GM19099 (cell line): ENCODE data around the gene SRPK1.

ENCODE experiments used
- POLR2A ChIP-seq: IDR thresholded peaks from 3 replicates; pipeline ENCODE4 v1.6.1; 2011; ENCODE audit warnings: low read depth; ENCODE audit not compliant: insufficient read length; ENCODE audit errors: extremely low read depth

Gene SRPK1

GRCh38 chr6:35905141-35905785, 15.6 kb downstream of the SRPK1 start:
- no peak for TF ChIP-seq POLR2A

- no peak for TF ChIP-seq POLR2A
Observed at GRCh38 chr6:35903679-35904078, 17.2 kb downstream of the SRPK1 start.

GRCh38 chr6:35900448-35900847, 20.4 kb downstream of the SRPK1 start:
- no peak for TF ChIP-seq POLR2A

DNA sequence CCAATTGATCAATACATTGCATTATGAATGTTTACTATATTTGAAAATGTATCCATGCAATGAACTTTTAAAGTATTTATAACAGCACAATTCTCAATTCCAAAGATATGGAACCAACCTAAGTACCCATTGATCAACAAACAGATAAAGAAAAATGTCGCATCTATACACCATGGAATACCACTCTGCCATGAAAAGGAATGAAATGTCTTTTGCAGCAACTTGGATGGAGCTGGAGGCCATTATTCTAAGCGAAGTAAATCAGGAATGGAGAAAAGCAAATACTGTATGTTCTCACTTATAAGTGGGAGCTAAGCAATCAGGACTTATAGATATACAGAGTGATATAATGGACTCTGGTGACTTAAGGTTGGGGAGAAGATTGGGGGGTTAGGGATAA, 22.9 kb downstream of the SRPK1 start:
- TF ChIP-seq POLR2A, result no peak

GRCh38 chr6:35897486-35897885, 23.4 kb downstream of the SRPK1 start:
- no peak for TF ChIP-seq POLR2A

DNA sequence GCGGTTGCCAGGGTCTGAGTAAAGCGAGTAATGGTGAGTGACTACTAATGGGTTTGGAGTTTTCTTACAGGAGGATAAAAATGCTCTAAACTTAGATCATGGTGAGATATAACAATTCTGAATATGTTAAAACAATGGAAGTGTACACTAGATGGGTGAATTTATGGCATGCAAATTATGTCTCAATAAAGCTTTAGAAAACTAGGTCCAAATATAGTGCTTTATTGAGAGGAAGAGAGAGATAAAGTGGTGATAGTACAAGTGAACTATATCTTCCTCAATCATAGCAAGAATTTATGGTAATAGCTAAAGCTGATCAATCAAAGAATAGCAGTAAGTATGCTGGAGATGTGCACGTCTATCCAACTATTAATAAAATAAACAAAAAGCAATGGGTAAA, 23.9 kb downstream of the SRPK1 start:
- no peak for TF ChIP-seq POLR2A

DNA sequence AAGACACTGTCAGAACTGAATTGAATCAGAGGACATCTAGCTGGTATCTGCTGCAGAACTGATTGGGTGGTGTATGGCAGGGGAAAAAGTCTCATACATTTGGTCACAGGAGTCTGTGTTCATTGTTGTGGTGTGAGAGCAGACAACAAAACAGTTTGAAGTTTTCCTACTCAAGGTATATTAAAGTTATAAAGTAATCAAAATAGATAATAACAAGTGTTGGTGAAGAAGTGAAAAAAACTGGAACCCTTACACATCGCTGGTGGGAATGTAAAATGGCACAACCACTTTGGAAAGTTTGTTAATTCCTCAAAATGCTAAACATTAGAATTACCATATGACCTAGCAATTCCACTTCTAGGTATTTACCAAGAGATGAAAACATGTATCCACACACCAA, 24.7 kb downstream of the SRPK1 start:
- TF ChIP-seq POLR2A, result no peak

DNA sequence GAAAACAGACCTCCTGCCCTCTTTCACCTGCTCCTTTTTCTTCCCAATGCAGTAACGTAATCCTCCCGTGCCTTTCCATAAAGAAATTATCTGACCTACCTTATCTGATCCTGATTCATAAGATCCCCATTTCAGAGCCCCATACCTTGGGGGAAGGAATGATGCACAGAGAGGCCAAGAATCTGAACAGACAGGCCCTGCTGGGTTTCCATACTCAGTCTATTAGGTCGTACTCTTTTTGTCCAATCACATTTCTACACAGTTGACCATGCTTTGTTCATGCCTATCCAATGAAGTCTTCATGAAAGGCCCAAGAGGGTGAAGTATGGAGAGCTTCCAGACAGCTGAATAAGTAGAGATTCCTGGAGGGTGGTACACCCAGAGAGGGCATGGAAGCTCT, 25.3 kb downstream of the SRPK1 start:
- TF ChIP-seq POLR2A, result no peak

DNA sequence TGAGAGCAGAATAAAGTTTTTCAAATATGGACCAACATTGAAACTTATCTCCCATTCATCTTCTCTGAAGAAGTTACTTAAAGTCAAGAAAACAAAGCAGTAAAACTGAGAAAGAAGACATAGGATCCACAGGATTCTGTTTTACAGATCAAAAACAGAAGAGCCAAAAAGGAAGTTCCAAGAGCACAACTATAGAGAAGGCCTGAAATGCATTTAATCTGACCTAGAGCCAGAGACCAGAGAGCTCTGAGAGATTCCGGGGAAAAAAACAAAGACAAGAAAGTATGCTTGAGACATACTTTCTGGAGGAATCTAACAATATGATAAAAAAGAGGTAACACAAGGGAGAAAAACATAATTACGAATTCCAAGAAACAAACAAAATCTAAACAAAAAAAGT, 26.1 kb downstream of the SRPK1 start:
- TF ChIP-seq POLR2A, result no peak

- no peak for TF ChIP-seq POLR2A
Observed at GRCh38 chr6:35893246-35893645, 27.7 kb downstream of the SRPK1 start.

GRCh38 chr6:35892482-35892881, 28.4 kb downstream of the SRPK1 start:
- TF ChIP-seq POLR2A, result no peak

DNA sequence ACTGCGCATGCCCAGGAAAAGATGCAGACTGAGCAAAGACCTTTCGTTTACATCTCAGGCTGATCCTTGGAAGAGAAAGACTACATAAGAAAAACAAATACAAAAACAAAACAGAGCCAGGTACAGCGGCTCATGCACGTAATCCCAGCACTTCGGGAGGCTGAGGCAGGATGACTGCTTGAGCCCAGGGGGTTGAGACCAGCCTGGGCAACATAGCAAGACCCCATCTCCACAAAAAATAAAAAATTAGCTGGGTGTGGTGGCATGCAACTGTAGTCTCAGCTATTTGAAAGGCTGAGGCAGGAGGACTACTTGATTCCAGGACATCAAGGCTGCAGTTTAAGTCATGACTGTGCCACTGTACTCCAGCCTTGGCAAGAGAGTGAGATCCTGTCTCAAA, 41.7 kb downstream of the SRPK1 start:
- no peak for TF ChIP-seq POLR2A

DNA sequence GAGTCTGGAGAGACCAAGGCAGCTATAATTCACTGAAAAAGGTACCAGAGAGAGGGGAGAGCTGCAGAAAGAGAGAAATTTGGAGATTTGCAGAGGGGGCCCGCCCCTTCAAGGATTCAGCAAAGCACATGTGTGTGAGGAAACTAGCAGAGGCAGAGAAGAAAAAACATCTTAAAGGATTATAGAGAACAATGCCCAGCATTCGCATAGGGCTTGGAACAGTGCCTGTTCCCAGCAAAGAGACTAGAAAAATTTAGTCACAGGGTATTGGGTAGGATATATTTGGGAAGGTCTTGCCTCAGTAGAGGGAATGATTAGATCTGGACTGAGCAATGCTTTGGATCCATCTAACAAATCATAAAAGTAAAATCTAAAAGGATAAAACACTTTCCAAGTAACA, 44.0 kb downstream of the SRPK1 start:
- TF ChIP-seq POLR2A, result no peak

DNA sequence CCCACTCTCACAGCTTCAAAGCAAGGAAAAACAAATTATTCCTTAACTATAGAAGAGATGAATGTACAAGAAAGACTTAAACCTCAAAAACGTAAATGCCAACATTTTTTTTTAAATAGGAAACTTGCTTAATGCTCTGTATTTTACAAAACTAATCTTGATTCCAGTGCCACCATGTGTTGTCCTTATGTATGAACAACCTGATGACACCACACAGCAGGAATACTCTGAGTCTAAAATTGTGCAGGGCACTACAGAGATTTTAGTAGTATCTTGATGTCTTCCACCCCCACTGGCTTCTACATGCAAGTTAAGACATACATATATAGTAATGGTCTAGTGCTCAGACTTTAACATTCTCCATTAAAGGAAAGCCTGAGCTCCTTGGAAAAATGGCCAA, 46.2 kb downstream of the SRPK1 start:
- no peak for TF ChIP-seq POLR2A

GRCh38 chr6:35859367-35859766, 61.5 kb downstream of the SRPK1 start:
- no peak for TF ChIP-seq POLR2A

DNA sequence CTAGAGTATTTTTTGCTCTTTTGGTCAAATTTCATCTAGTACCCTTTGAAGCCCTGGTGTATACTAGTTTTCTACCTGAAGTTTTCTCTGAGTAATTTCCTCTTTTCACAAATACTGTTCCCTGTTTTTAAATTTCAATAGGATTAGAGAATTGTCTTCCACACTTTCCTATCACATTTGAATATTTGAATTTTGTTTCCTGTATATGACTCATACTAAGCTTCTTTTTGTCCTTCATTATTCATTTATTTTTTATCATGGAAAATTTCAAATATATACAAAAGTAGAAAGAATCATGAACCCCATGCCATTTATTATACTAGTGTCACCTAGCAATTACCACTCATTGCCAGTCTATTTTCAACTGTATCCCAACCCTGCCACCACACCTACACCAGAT, 63.0 kb downstream of the SRPK1 start:
- no peak for TF ChIP-seq POLR2A

- no peak for TF ChIP-seq POLR2A
Observed at GRCh38 chr6:35856250-35856649, 64.6 kb downstream of the SRPK1 start.
